NCI-H524 treated with DMSO at 0.1 percent for 48 hours (cell line): ENCODE data around the gene ROBO2.

ENCODE experiments used
- DNase-seq: peaks from one replicate; lab custom pipeline; 2025; lab: John Stamatoyannopoulos, UW

Gene ROBO2

GRCh38 chr3:77586216-77586615 lies 546.3 kb downstream of the ROBO2 start:
- no peak for DNase-seq

- DNase-seq: no peak
Observed at GRCh38 chr3:77588863-77589262, 549.0 kb downstream of the ROBO2 start.

- no peak for DNase-seq
Observed at GRCh38 chr3:77590191-77590590, 550.3 kb downstream of the ROBO2 start.

DNA sequence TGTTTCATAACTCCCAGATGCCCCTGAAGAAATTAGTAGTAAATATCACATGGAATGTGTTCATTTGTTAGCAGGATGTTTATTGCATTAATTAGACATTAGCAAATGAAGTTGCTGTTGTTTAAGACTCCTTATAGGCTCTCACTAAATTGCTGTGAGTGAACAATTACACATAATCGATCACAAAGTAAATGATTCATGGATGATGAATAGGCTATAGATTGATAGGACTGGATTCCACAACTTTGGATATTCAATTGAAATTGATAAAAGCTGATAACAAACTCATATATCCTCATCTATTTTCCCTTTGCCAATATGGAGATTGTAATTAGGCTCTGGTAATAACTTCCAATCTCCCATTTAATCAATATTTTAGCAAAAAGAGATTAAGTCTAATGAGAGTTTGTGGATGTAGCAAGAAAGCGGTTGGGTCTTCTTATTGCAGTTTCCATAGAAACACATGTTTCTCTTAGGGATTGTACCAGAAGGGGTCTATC lies 555.5 kb downstream of the ROBO2 start:
- no peak for DNase-seq

- DNase-seq: no peak
Observed at GRCh38 chr3:77599948-77600347, 560.0 kb downstream of the ROBO2 start.

GRCh38 chr3:77601823-77602415 lies 562.0 kb downstream of the ROBO2 start:
- no peak for DNase-seq

GRCh38 chr3:77602722-77603121 lies 562.8 kb downstream of the ROBO2 start:
- DNase-seq: no peak

DNA sequence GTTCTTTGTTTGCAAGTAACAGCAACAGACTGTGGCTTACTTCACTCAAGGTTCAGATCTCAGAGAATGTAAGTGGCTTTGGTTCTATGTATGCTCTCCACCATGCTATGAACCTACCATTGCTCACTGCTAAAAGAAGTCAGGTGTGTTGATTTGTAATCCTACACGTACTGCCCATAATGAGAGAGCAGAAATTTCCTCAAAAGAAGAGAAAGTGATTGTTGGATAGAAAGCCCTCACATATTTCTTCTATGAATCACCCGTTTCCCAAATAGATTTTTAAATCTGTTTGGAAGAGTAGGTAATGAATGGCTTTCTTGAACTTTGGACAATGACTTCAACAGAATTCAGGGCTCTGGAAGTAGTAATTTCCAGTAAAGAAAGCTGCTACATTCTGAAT lies 565.4 kb downstream of the ROBO2 start:
- DNase-seq: no peak

DNA sequence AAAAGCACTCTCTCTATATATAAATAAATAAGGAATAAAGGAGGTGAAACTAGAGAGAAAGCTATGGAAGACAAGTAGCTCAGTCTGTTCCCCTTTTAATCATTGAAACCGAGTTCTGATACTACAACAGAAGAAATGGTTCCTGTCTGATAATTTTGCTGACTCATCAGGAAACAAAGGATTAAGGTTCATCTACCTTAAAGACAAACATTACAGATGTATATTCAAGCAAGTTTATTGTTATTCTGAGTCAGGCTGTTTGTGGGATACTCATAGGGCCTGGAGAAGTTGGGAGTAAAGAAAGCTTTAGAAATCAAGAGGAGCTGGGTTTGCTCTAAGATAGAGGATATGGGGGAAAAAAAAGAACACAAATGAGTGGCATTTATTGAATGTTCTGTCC lies 566.0 kb downstream of the ROBO2 start:
- DNase-seq: no peak

GRCh38 chr3:77606372-77606771 lies 566.5 kb downstream of the ROBO2 start:
- DNase-seq: no peak

GRCh38 chr3:77618686-77619085 lies 578.8 kb downstream of the ROBO2 start:
- DNase-seq: no peak

DNA sequence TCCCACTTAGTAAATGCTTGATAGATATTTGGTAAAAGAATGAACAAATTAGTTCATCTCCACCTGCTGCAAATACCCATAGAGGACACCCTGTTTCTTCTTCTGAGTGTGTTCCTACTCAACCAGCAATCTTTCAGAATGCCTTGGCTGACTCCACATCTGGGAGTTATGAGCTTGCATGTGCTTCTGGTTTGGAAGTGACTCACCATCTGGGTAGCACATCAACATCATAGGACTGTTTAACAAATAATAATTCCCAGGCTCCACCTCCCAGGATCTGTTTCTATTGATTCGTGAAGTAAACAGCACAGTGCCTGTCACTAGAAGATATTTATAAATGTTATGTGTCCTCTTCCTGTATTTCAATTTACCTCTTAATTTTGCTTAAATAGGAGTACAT lies 580.1 kb downstream of the ROBO2 start:
- no peak for DNase-seq

- no peak for DNase-seq
Observed at GRCh38 chr3:77623500-77623899, 583.6 kb downstream of the ROBO2 start.

- no peak for DNase-seq
Observed at GRCh38 chr3:77626157-77626556, 586.3 kb downstream of the ROBO2 start.

GRCh38 chr3:77648214-77648613 lies 608.3 kb downstream of the ROBO2 start:
- no peak for DNase-seq

GRCh38 chr3:77648664-77649063 lies 608.8 kb downstream of the ROBO2 start:
- DNase-seq: no peak

- DNase-seq: no peak
Observed at GRCh38 chr3:77652624-77653023, 612.7 kb downstream of the ROBO2 start.

DNA sequence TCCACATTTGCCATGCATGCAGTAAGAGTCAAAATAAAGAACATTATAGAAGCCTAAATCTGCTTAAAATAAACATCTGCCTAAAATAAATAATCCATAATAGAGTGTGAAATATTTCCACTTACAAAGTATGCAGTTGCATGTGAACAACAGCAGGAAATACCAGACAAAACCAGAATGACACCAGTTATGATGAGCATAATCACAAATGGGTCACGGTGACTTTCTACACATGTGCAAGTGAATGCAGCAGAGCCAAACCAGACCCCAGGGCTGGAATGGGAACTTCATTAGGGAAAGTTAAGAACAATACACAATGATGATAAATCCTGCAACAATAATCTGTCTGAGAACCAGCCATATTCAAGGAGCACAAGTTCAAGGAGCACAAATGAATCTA lies 615.5 kb downstream of the ROBO2 start:
- no peak for DNase-seq

GRCh38 chr3:77660718-77661117 lies 620.8 kb downstream of the ROBO2 start:
- no peak for DNase-seq

DNA sequence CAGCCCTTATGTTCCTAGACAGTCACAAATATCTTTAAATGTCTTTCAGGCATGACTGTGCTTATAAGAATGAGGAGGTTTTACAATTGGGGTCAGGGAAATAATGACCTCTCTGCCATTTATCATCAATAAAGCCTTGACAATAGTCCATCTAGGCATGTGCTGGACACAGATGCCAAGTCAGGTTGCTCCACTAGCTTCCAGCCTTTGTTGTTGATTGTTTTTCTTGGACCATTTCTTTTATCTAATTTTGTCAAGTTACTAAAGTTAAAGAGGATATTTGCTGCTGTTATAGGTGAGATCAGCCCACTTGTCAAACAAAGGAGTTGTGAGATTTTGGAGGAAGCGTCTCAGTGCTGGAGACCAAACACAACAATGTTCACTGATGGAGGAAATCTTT lies 628.0 kb downstream of the ROBO2 start:
- DNase-seq: no peak

GRCh38 chr3:77668376-77668775 lies 628.5 kb downstream of the ROBO2 start:
- no peak for DNase-seq

DNA sequence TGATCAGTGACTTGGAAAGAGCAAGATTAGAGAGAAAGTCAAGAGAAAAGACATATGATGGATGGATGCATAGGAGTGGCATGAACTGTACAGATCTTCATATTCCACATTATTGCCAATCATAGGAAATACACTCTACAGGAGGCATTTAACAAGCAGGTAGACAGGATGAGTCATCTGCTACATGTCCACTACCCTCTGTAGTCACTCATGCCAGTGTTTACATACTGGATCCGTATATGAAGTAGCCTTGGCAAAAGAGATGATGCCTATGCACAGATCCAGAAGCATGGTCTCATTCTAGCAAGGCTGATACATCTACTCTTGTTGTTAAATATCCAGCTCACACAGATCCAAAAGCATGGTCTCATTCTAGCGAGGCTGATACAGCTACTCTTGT lies 632.1 kb downstream of the ROBO2 start:
- no peak for DNase-seq

DNA sequence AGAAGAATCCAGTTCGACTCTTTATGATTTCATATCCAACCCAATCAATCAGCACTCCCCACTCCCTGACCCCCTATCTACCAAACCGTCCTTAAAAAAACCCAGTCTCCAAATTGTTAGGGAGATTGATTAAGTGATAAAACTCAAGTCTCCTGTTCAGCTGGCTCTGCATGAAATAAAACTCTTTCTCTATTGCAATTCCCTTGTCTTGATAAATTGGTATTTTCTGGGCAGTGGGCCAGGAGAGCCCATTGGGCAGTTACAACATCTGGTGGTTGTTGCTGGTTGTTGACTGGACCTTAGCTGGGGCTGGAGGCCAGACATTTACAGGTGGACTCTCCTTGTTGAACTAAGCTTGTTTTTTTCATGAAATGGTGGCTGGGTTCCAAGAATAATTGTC lies 642.3 kb downstream of the ROBO2 start:
- DNase-seq: no peak

- no peak for DNase-seq
Observed at GRCh38 chr3:77684115-77684514, 644.2 kb downstream of the ROBO2 start.

DNA sequence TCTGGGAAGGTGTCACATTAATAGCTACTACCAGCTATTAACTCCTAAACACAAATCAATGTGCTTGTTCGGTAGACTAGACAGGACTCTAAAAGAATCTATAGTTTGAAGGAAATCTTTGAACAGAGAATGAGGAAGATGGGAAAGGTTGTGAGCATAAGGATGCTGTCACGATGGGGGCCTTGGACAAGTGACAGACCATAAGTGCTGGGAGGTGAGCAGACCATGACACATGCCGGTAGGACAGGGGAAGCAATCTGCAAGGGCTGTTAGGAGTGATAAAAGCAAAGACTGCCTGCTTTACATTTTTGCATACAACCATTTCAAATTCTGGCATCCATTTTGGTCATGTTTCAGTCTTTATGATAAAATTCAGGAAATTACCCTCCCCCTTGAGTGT lies 645.8 kb downstream of the ROBO2 start:
- no peak for DNase-seq
